Airway epithelial cell (primary cell): ENCODE results near the gene UBIAD1. TPM values are rescaled to one million over a fixed set of nuclear protein-coding genes. Genes with fewer than 3 reads are reported as not detected.

Experiments used
- total RNA-seq: library from RNA; depleted of rRNA; stranded (reverse); fragments of >200 nt; gene quantifications from 2 replicates; pipeline ENCODE4 v1.2.3, GENCODE V29; 2015

Gene UBIAD1
- total RNA-seq: 4.5 and 7.2 TPM in 2 replicates

GRCh38 chr1:11272832-11273594 is at the start of gene UBIAD1:
Gene UBIAD1, plus strand, starts transcription at chr1:11273198. Its CDS starts 334 bp downstream, at chr1:11273532.

GRCh38 chr1:11262171-11263049 is 10.6 kb upstream of the UBIAD1 start, which contains the start of gene MTOR:
Gene MTOR, minus strand, starts transcription at chr1:11262551. Its CDS starts 3,142 bp downstream, at chr1:11259409.

Other genes starting within 250 kb of the UBIAD1 start
- 0.35 TPM in 1 of 2 replicates, not detected in the other for gene MASP2, start 226.0 kb upstream of the UBIAD1 start, total RNA-seq
- gene SRM, start 213.2 kb upstream of the UBIAD1 start, total RNA-seq: 78.6 and 94.9 TPM in 2 replicates
- 39.2 and 51.6 TPM in 2 replicates for gene EXOSC10, start 173.3 kb upstream of the UBIAD1 start, total RNA-seq
- not detected in 2 replicates for gene ANGPTL7, start 83.8 kb upstream of the UBIAD1 start, total RNA-seq
- 25.2 and 31.5 TPM in 2 replicates for gene MTOR, start 10.6 kb upstream of the UBIAD1 start, total RNA-seq
- gene DISP3, start 206.0 kb downstream of the UBIAD1 start, total RNA-seq: 0.37 and 0.71 TPM in 2 replicates